ENCODE measurements around the gene ARID5B.

The ARID5B gene

DNA sequence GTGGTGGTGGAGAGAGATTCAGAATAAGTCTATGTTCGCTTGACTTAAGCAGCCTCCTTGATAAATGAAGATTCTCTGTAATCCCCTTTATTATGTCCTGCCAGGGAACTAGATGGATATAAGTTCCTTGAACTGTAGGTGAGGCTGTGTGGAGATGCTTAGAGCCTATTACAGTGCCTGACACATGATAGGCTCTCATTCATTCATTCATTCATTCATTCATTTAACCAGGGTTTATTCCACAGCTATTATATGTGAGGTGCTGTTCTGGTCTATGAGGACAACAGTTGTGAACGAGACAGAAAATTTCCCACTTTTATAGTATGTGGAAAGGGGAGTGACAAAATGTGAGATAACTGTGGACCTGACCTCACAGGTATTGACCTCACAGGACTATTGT, 105.6 kb downstream of the ARID5B start:
- in situ Hi-C loops (cut with MboI; ENCODE audit: low sequenced_read_pairs): no loop called here

DNA sequence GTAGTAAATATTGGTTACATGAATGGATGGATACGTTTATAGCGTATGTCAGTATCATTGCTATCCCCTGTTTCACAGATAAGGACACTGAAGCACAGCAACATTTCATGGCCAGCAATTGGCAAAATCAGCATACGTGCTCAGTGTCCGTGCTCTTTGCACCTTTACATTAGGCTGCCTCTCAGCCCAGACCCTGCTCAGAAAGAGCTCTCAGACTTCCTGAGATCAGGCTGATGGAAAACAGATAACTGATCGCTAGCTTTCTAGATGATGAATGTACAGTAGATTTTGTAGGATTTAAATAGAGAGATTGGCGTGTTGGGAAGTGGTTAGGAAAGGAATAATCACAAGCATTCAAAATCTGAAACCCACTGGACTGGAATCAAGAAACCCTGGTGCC, 106.7 kb downstream of the ARID5B start:
- in situ Hi-C loops (cut with MboI; ENCODE audit: low sequenced_read_pairs): no loop called here

DNA sequence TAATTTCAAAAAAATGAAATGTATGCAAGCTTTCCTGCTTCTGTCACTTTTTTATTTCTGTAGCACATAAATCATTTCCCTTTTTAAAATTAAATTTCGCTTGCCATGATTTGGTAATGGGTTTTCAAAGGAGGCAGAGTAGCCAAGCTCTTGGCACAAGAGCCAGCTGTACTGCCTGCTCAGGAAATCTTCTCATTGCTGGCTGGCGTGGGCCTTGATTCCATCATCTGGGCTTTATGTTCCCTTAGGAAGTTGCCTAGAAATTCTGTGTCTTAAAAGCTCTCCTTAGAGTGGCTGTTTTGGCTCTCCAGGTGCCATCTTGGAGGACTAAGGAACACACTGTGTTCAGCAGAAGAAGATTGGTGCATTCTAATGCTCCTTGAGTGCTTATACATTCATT, 107.4 kb downstream of the ARID5B start:
- in situ Hi-C loops (cut with MboI; ENCODE audit: low sequenced_read_pairs): no loop called here

DNA sequence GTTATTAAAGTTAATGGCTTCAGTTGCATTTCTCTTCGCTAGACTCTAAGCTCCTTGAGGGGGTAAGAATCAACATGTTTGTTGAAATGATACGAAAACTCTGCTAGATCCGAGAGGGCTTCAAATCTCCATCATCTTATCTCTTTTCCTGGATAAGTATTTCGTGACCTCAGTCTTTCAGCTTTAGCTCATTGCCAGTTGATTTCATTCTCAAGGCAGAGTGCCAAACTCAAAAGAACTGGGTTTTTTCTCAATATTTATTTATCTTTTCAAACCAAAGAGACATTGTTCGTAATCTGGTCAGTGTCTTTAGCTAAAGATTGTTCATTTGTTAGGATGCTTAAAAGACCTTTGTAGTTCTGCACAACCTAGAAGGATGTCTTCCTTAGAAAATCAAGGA, 108.9 kb downstream of the ARID5B start:
- in situ Hi-C loops (cut with MboI; ENCODE audit: low sequenced_read_pairs): no loop called here

DNA sequence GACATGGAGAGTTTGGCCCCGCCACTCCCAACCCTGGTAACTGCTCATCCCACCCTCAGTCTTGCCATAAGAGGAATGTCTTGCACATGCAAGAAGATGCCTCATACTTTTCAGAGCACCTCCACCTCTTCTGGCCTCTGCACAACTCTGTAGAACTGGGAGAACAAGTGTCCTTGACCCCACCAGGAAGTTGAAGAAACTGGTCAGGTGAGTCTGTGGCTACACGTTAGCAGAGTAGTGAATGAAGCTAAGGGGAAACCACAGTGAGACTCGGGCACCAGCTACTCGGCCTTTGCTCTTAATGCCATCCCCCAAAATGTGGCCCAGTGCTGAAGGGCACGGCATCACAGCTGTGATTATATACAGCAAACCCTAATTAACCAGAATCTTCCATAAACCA, 110.1 kb downstream of the ARID5B start:
- in situ Hi-C loops (cut with MboI; ENCODE audit: low sequenced_read_pairs): no loop called here

DNA sequence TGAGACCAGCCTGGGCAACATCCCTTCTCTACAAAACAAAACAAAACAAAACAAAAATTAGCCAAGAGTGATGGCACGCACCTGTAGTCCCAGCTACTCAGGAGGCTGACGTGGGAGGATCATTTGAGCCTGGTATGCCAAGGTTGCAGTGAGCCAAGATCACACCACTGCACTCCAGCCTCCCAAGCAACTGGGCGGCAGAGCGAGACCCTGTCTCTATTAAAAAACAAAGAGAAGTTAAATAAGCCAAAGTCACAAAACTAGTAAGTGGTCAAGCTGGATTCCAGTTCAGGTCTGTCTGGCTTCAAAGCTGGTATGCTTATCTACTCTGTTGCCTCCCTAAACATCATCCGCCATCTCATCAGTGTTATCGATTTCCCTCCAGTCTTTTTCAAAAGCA, 110.8 kb downstream of the ARID5B start:
- in situ Hi-C loops (cut with MboI; ENCODE audit: low sequenced_read_pairs): no loop called here

DNA sequence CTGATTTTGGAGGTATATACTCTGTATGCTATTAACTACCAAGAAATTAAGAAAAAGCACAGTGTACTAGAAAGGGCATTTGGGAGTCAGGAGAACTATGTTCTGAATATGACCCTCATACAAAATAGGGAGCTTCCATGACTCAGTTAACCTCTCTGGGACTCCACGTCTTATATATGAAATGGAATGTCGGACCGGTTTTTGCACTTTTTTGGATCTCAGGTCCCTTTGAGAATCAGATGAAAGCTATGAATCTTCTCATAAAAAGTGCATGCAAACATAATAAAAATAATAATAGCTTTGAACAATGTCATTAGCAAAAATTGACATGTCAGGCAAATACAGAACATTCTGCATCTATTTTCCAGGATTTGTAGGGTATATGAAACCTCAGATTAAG, 113.0 kb downstream of the ARID5B start:
- in situ Hi-C loops (cut with MboI; ENCODE audit: low sequenced_read_pairs): no loop called here

DNA sequence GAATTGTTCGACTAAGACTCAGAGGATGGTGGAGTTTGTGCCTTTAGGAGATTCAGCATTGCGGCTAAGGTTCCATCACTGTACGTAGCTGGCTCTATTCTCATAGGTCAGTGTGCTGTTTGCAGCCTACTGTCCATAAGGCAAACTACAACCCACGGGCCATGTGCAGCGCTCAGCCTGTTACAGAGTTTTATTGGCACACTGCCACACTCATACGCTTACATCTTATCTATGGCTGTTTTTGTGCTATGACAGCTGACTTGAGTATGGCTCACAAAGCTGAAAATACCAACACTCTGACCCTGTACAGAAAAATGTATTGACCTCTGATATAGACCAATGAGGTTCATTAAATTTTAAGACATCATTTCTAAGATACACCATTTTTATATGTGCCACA, 114.5 kb downstream of the ARID5B start:
- in situ Hi-C loops (cut with MboI; ENCODE audit: low sequenced_read_pairs): no loop called here

DNA sequence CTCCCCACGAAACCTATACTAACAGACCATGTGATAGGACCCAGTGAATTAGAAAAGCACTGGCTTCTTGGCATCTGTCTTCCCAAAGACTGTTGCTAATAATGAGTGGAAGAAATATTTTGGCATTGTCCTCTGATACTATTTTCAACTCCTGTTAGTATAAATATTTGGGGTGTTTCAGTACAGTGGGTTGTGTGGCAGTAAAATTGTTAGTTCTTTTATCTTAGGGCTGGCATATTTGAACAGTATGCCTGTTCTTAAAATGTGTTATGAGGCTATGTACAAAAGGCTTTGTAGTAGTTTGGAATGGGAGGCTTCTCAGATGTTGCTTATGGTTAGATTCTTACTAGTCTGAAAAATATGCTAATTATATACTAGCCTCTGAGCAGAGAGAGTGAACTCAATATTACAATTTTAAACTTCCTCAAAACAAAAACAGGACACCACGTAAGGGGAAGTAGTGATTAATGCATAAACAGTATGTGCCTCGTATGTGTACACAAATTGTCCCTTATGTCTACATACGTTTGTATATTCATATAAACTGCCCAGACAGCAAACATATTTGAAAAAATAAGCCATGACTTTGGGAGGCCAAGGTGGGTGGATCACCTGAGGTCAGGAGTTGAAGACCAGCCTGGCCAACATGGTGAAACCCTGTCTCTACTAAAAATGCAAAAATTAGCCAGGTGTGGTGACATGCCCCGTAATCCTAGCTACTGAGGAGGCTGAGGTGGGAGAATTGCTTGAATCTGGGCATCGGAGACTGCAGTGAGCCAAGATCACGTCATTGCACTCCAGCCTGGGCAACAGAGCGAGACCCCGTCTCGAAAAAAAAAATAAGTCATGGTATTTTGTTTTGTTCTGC, 115.4 kb downstream of the ARID5B start:
- in situ Hi-C loops (cut with MboI; ENCODE audit: low sequenced_read_pairs): no loop called here

DNA sequence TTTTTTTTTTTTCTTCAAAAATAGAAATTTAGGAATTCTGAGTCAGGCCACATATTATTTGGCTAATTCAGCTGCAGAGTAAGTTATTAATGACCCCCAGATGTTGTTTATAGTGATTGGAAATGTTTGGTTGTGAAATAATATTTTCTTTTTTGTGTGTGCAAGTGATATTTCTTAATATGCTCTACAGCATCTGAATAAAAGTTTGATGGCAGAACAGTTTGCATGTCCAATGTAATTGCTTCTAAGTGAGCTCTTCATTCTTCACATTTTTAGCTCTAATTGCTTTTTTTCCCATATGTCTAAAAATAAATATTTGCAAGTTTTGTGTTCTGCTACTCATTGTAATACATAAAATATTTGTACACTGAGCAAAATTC, 116.0 kb downstream of the ARID5B start:
- in situ Hi-C loops (cut with MboI; ENCODE audit: low sequenced_read_pairs): no loop called here

DNA sequence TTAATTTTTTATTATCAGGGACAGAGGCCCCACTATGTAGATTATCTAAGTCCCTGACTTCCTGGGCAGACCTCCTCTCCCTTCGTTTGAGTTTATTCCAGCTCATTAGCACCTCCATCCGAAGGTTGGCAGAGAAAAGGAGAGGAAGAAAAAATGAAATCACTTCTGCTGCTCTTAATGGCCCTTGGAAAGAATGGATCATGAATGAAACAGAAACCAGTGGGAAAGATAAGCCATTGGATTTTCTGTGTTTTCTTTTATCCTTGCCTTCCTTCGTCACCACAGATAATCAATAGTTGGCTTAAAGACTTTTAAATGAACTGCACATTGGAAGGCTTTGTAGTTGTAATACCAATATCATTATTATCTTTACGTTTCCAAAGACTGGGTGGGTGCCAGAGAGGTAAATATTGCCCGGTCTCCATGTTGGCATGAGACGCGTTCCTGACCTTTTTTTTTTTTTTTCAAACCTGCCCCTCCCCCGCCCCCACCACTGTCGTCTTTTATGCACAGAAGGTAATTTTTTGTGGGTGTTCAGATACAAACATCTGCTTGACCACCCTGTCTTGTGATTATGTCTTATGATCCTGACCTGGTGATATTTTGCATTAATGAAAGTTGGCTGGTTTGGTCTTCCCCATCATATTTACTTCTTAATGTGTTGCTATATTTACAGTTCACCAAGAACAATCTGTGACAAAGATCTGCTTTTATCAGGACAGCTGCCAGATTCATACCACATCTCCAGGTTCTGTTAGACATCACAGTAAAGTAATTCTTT, 116.8 kb downstream of the ARID5B start:
- in situ Hi-C loops (cut with MboI; ENCODE audit: low sequenced_read_pairs): no loop called here

DNA sequence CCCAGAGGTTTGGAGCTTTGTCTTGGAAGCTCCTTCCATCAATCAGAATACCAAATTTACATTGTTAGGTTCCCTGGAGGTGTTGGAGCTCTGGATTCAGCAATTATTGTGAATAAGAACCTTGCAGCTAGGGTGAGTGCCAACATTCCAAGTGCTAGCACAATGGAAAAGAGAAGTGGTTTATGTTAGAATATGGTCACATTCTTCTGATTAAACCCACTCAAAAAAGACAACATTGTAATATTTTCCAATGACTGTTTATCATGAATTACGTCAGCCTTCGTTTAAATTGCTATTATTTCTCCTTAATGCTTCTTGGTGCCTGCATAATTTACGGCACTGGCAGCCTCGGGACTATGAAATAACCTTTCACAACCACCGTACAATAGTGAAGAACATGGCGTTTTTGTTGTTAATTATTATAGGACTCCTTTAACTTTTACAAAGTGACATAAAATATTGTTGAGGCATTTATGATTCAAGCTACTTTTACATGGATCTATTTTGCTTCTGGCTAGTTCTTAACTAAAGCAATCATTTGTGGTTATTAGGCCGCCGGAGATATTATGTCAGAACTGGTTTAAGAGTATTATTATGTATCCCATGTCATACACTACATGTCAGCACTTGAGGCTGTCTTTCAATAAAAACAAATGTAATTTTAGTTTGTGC, 117.7 kb downstream of the ARID5B start:
- in situ Hi-C loops (cut with MboI; ENCODE audit: low sequenced_read_pairs): no loop called here

DNA sequence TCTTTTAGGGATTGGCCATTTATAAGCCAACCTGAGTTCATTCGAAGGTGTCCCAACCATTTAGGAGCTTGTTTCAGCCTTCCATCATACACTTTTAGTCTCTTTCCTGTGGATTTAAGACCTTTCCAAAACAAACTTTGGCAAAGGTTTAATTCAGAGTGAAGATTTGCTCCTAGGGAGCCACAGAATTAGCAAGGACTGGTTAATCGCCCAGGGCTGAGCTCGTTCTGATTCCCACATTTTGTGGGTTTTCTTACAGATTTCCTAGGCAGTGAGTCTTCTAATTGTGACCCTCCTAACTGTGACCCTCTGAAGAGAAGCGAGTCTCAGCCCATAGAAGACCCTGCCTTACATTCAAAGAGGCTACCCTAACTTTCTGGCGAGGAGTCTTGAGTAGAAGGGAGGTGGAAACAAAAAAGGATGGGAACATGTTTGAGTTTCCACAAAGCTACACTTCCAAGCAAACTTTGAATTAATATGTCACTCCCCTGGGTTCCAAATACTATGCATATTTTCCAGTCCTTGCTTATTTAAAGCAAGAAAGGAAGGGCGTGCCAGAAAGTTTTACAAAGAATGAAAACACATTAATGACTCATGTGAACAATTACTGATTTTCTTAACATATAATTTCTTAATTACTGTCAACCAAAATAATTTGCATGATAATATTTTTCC, 118.3 kb downstream of the ARID5B start:
- in situ Hi-C loops (cut with MboI; ENCODE audit: low sequenced_read_pairs): no loop called here

DNA sequence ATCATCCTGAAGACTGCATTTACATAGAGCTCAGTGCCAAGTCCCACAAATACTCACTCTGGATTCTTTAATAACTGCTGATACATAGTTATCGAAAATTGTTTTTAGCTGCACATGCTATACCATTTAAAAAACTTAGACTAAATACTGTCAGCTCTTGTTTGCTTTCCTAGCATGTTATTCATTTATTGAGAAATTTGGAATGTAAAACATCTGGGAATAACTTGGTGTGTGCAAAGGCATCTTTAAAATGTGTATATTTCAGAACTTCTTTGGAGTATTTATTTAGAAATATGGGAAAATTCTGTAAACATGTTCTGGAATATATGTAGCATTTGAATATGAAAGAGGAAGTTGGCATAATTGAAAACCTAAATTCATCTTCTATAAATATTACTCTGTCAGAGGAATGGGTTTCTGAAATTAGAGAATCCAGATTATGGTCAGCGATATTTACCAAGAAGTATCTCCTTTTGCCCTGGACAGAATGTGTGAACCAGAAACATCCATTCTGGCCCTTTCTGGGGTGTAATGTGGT, 119.7 kb downstream of the ARID5B start:
- in situ Hi-C loops (cut with MboI; ENCODE audit: low sequenced_read_pairs): no loop called here

DNA sequence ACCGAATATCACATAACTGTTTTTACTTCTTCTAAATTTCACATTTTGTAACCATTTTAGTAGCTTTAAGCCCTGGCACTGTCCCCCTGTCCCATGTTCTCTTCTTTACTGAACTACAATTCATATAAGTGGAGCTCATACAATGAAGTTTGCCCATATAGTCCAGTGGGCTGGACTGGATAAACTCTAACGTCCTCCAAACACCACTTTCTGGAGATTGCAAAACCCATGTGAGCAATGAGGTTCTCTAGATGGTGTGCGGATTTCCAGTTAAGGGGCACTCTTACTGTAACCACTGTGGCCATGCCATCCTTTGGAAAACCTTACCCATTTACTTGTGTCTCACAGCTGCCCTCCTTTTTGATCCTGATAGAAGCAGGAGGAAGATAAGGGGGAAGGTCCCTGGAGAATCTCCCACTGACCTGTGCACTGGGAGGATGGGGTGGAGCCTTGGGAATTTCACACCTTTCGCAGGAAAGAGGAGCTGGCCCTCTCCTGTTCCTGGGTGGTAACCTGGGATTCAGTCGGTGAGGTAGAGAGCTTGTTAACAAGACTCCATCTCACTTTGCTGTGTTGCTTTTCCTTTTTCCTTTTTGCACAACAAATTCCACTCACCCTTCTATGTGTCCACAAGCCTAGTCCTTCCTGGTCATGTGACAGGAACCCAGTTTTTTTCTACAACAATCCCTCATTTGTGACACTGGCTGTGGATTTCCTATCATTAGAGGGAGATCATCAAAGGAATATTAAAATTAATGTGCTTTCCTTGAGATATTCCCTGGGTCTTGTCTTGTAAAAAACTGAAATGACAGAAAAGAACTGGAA, 120.7 kb downstream of the ARID5B start:
- in situ Hi-C loops (cut with MboI; ENCODE audit: low sequenced_read_pairs): no loop called here

DNA sequence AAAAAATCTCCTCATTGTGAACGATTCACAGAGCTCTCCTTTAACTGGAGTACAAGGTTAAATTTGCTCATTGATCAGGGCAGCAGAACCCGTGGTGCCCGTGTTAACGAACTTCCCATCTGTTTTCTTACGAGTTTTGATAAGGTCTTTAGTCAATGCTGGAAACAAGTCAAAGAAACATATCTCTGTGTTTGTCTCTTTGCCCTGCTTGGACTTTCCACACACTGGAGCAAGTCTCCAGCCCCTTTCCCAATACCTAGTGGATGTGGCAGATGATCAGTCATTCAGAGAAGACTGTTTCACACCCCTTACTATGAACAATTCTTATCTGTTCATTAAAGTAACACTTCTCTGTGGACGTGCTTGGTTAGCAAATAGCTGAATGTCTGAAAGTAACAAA, 121.3 kb downstream of the ARID5B start:
- in situ Hi-C loops (cut with MboI; ENCODE audit: low sequenced_read_pairs): no loop called here

DNA sequence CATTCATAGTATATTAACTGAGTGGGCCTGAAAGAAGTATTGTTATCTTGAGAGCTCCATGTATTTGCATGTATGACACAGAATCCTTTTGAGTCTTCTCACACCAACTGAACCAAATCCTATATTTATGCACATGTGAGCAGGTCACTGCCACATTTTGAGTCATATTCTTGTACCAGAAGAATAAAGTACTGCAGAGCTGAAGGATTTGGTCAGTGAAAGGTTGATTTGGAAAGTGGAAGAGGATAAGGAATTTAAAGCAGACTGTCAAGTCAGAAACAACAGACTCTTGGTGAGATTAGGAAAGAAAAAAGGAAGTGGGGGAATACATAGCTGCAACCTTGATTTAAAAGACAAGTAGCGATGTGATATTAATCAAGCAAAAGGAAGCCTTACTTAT, 121.8 kb downstream of the ARID5B start:
- in situ Hi-C loops (cut with MboI; ENCODE audit: low sequenced_read_pairs): no loop called here

DNA sequence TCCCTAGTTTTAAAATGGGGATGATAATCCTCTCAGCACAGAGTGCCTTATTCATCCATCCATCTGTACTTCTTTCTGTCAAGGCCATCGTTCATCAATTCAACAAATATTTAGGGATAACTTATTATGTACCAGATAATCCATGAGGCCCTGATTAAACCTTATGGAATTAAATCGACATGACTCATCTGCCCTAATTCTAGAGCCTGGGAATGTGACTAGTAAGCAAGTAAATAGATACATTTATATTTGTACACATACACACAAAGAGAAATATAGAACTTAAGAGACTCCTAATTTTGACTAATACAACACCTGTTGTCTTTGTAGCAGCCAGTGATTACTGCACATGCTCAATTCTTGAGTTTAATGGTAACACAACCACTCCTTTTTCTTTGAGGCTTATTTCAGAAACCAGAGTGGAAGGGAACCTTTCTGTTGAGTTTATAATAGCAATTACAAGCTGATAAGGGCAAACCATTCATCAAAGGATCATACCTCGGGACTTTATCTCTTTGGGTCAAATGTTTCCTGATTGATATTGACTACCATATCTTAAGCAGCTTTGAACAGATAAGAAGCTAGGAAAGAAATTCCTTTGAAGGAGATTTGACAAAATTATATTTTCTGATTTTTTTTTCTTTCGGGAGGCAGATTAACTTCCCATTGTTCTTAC, 122.7 kb downstream of the ARID5B start:
- in situ Hi-C loops (cut with MboI; ENCODE audit: low sequenced_read_pairs): no loop called here

DNA sequence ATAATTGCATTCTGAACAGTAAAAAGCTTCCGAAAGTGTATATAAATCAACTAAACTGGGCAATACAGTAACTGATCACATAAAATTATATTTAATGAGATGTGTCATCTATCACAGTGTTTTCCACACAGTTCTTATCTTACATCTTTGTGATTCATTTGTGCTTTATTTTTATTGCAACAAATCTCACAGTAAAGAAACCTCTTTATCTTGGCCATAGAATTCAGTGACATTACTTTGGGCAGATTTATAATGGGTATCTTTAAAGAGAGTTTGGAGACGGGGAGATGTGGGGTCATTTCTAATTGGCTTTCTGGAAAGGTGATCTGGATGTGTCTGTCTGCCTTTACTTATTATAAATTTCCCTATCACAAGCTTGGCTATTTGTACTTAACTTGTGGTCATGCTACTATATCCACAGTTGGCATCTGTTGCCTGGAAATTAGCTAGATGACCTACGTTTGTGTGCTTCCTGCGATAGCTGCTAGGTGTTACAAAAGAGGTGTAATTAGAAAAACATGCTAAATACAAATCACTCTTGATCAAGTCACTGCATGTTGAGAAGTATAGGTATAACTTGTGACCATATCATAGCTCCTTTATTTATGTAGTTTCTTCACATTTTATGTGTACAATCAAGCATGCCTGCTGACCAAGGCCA, 123.8 kb downstream of the ARID5B start:
- in situ Hi-C loops (cut with MboI; ENCODE audit: low sequenced_read_pairs): no loop called here

Data from HL-60/S4 treated with retinoic acid at 250 ng/mL for 4 days and 3 days (cell line).